Psoas muscle (tissue), 8 donors: ENCODE results near the gene ITIH6. TPM values are rescaled to one million over a fixed set of nuclear protein-coding genes. Genes with fewer than 3 reads are reported as not detected.
"Not testable (repeated sequence)": the region's sequence is repeated elsewhere in the genome, so short reads cannot be mapped to it uniquely, and the experiment has no call there.

ENCODE experiments used
- ATAC-seq, 4 donors: fragments of 200-7000 bp; cut with Tn5 transposase; one replicate each; pipeline ENCODE4 v1.9.1; 2020; ENCODE audit warnings: moderate library complexity in 3 of 4, mild to moderate bottlenecking in 2 of 4
- DNase-seq, 2 donors: peaks; one replicate each; pipeline ENCODE4 v3.0.0-alpha.2; 2020
- H3K27ac ChIP-seq: fragments of 200-600 bp; one replicate; pipeline ENCODE4 v1.8.0; 2022
- H3K27me3 ChIP-seq, 3 donors: fragments of 200-600 bp in 1 of 3; one replicate each; pipeline versions ENCODE4 v1.6.1 to v1.8.0; 2013 to 2022; ENCODE audit warnings: low read length in 2 of 3, mild to moderate bottlenecking in 2 of 3, moderate library complexity in 1 of 3; ENCODE audit not compliant: insufficient read depth in 3 of 3
- H3K36me3 ChIP-seq, 2 donors: fragments of 200-600 bp in 1 of 2; one replicate each; pipeline versions ENCODE4 v1.6.1 to v1.8.0; 2013 to 2022; ENCODE audit warnings: low read depth in 1 of 2, mild to moderate bottlenecking in 1 of 2, moderate library complexity in 1 of 2; ENCODE audit not compliant: insufficient read depth in 1 of 2
- H3K4me1 ChIP-seq: fragments of 200-600 bp; one replicate; pipeline ENCODE4 v1.8.0; 2022
- H3K4me3 ChIP-seq: fragments of 200-600 bp; one replicate; pipeline ENCODE4 v1.8.0; 2022; ENCODE audit warnings: mild to moderate bottlenecking
- H3K9me3 ChIP-seq: fragments of 200-600 bp; one replicate; pipeline ENCODE4 v1.8.0; 2022
- CTCF ChIP-seq: fragments of 200-600 bp; IDR thresholded peaks from one replicate; pipeline ENCODE4 v1.8.0; 2022; ENCODE audit warnings: antibody characterized with exemption
- WGBS, 3 donors: extraction: QIAGEN DNeasy Blood & Tissue Kit; methylation state at CpG; one replicate each; pipeline versions ENCODE4 v1.1.6 to v1.1.7; 2013; 5-methylcytosine and 5-hydroxymethylcytosine counted together
- intact Hi-C, 2 donors: fragments of 100-400 bp; cut with DNase I; formaldehyde crosslinking; loops; one replicate each; pipeline versions ENCODE4 v1.11.0 to v1.14.2; 2022
- polyA plus RNA-seq, 3 donors: library from polyadenylated mRNA; stranded (reverse); fragments of 200-250 nt; gene quantifications; one replicate each; pipeline ENCODE4 v1.2.3, GENCODE V29; 2013
- total RNA-seq, 4 donors: library from RNA; stranded (reverse); fragmentation: NEBNext Ultra II Directional in 2 of 4; extraction: Animal tissue kit (Norgen Biotek cat#: 25700) in 2 of 4; gene quantifications; one replicate each; pipeline versions ENCODE4 v1.2.1 to v1.2.4, GENCODE V29; 2021 to 2023
- donor health status: healthy with polysubstance abuse.
- donor health status: DM: no; HTN: no; CAD: no; lungs with moderate emphysema.
- donor health status: Bipolar disorder and iron deficiency.
- donor health status: healthy.
- donor health status: DM: yes; HTN: yes; CAD: no.
- donor health status: DM: no; HTN: no; CAD: no.
- donor health status: DM: no; HTN: no; CAD: no.
- donor health status: DM: yes; HTN: yes; CAD: no.

Gene ITIH6
- total and polyA plus RNA-seq, 7 donors = 0.01 to 0.06 TPM; not detected in 5

- Histone ChIP-seq H3K27ac (peak overlapping the region; percentile 64), H3K4me3 (no peak overlapping the region), H3K27me3 (peaks cover 0 to 15% (median 0%) of the 10 kb centered on the region in 3 donors), H3K4me1 (no peaks in the 10 kb centered on the region), H3K36me3 (no peaks in the 10 kb centered on the region), H3K9me3 (no peaks in the 10 kb centered on the region)
- 30 to 59% (median 39%) methylated on average over 2 of the region's 2 CpGs for WGBS, 3 donors
- intact Hi-C loops = loop anchor here in 1 of 2 donors (5.0 kb wide), 1 partner anchor 103 kb away; no protein-coding TSS in a partner anchor
- TF ChIP-seq CTCF = no peak
- DNase-seq = no peak
- ATAC-seq = peak; percentile 52 to 75 (median 57)
Observed at GRCh38 chrX:54745676-54746075, 52.4 kb downstream of the ITIH6 start.

- H3K27ac ChIP-seq, H3K27me3 ChIP-seq, intact Hi-C loops, H3K9me3 ChIP-seq, H3K36me3 ChIP-seq, H3K4me1 ChIP-seq, DNase-seq, ATAC-seq, H3K4me3 ChIP-seq: not testable (repeated sequence)
- 90 to 93% (median 91%) methylated on average over 4 to 6 of the region's 6 CpGs for WGBS, 3 donors
Observed at GRCh38 chrX:54738567-54738966, 59.5 kb downstream of the ITIH6 start.

- H3K9me3 ChIP-seq, ATAC-seq, H3K4me3 ChIP-seq, H3K27ac ChIP-seq, H3K27me3 ChIP-seq, intact Hi-C loops, H3K4me1 ChIP-seq, H3K36me3 ChIP-seq, DNase-seq: not testable (repeated sequence)
- 93 to 100% (median 97%) methylated on average over 16 to 35 of the region's 36 CpGs for WGBS, 3 donors
Observed at GRCh38 chrX:54736298-54736942, 61.6 kb downstream of the ITIH6 start.

GRCh38 chrX:54721424-54721823 lies 76.6 kb downstream of the ITIH6 start:
- Histone ChIP-seq H3K4me1 (no peaks in the 10 kb centered on the region), H3K4me3 (no peak overlapping the region), H3K27ac (no peak overlapping the region), H3K9me3 (no peaks in the 10 kb centered on the region), H3K27me3 (peaks cover 0 to 5% (median 0%) of the 10 kb centered on the region in 3 donors), H3K36me3 (no peaks in the 10 kb centered on the region)
- 73 to 96% (median 84%) methylated on average over 4 of the region's 4 CpGs for WGBS, 3 donors
- intact Hi-C loops = no loop called here
- DNase-seq = no peak
- no peak for TF ChIP-seq CTCF
- no peak for ATAC-seq

GRCh38 chrX:54715621-54716020 lies 82.4 kb downstream of the ITIH6 start:
- 57 to 94% (median 93%) methylated on average over 1 of the region's 1 CpG for WGBS, 3 donors
- TF ChIP-seq CTCF = no peak
- no peak for DNase-seq
- Histone ChIP-seq H3K9me3 (no peaks in the 10 kb centered on the region), H3K4me1 (no peaks in the 10 kb centered on the region), H3K36me3 (no peaks in the 10 kb centered on the region), H3K27ac (no peak overlapping the region), H3K27me3 (peaks cover 0 to 5% (median 0%) of the 10 kb centered on the region in 3 donors), H3K4me3 (no peak overlapping the region)
- intact Hi-C loops = no loop called here
- ATAC-seq = no peak

GRCh38 chrX:54714424-54714823 lies 83.6 kb downstream of the ITIH6 start:
- peaks cover 0 to 12% (median 0%) of the 10 kb centered on the region in 3 donors for H3K27me3 ChIP-seq
- no peak overlapping the region for H3K4me3 ChIP-seq
- ATAC-seq (no peak), DNase-seq (no peak)
- no peaks in the 10 kb centered on the region for H3K36me3 ChIP-seq
- intact Hi-C loops = no loop called here
- TF ChIP-seq CTCF = no peak
- H3K4me1 ChIP-seq = no peaks in the 10 kb centered on the region
- no peaks in the 10 kb centered on the region for H3K9me3 ChIP-seq
- no peak overlapping the region for H3K27ac ChIP-seq
